Measurements from ENCODE around the gene RGS9. TPM values are rescaled to one million over a fixed set of nuclear protein-coding genes. Genes with fewer than 3 reads are reported as not detected.

Gene RGS9
- polyA plus RNA-seq, 1 donor: 2.2 TPM

DNA sequence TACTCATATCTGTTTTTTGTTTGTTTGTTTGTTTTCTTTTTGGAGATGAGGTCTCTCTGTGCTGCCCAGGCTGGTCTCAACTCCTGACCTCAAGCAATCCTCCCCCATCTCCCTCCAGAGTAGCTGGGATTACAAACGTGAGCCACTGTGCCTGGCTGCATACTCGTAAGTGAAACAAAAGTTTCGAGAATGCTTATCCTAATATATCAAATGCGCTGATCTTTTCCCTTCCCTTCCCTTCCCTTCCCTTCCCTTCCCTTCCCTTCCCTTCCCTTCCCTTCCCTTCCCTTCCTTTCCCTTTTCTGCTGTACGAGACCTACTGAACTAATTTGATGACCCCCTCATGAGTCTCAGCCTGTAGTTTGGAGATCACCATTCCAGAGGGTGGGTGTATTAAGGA lies 122.1 kb downstream of the RGS9 start:
- no peak for DNase-seq (ENCODE audit: low read depth)

- DNase-seq (ENCODE audit: low read depth): no peak
These were observed 122.7 kb downstream of the RGS9 start for GRCh38 chr17:65259696-65260485.

DNA sequence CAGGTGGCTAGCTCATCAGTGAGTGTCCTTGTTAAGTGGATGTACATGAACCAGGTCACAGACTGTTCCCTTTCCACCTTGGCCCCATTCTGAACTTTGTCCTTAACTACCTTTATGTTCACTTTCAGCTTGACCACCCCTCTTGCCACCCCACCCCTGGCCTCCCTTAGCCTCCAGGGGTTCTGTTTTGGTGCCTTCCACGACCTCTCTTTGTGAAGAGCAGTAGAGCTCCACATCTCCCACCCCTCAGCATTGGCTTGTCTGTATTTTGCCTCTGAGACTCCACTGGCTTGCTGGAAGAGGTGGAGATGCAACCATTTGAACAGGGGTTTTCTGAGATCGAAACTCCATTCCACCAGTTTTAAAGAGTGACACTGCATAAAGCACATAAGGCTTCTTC lies 123.5 kb downstream of the RGS9 start:
- DNase-seq (ENCODE audit: low read depth): no peak

DNA sequence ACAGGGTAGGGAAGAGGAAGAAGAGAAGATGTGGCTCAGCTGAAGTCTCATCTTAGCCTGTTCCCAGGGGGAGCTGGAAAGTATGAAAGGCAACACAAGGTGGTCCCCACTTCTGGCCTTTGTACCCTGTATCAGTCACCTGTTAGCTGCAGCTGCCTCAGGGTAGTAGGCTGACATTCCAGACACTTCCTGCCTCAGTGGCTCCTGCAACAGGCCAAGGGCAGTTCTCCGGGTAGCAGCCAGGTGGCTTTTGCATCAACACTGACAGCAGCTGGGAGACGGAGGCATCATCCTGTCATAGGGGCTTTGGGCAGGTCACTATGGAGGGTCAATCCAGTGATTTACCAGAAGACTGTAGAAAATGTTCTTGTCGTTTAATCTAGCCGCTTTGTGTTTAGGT lies 124.0 kb downstream of the RGS9 start:
- DNase-seq (ENCODE audit: low read depth): no peak

- DNase-seq (ENCODE audit: low read depth): no peak
These were observed 124.8 kb downstream of the RGS9 start for GRCh38 chr17:65261682-65262636.

DNA sequence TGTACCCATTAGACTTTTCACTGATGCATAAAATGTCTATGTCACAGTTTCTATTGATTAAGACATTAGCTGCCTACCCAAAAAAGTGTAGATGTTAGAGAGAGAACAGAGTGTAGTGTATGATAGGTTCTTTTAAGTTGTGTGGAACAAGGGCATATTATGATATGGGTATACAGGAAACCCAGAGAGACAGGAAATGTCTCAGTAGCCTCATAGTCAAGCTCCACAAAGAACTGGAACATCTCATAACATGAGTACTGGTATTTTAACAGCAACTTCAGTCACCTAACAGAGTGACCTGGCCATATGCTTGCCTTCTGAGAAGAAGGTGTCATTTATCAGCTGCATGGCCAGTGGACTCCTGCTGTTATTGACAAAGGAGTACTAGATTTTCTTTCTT lies 128.1 kb downstream of the RGS9 start:
- DNase-seq (ENCODE audit: low read depth): no peak

- DNase-seq (ENCODE audit: low read depth): no peak
These were observed 131.7 kb downstream of the RGS9 start for GRCh38 chr17:65268832-65269231.

DNA sequence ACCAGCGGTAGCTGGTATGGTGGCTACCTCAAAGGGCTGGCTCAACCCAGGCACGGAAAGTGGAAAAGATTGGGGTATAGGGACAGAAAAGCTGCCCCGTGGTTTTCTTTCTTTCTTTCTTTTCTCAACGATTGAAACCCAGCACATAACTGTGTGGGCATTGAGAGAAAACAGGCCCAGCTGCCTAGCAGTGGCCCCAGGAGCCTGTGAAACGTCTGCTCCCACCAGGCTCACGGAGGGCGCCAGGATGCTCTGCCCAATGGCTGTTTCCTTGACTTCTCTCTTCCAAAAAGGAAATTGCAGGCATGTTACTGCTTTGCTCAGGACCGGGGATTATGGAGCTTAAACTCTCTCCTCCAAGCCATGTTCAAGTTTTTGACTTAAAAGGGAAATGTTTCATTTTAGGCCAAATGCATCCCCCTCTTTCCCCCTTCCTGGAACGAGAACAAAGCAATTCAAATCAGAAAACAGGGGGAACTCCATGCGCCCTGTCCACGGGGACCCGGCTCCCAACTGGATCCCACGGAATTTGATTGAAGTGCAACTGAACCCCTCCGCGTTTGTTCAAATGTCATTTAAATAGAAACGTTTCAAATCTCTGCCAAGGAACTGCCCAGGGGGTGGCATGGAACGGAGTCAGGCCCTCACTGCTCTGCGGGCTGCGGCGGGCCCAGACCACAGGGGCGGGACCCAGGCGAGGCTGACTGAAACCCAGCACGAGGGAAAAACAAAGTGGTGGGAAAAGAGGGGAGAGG lies 133.5 kb downstream of the RGS9 start:
- DNase-seq (ENCODE audit: low read depth): no peak

- DNase-seq (ENCODE audit: low read depth): peak; percentile 19
These were observed 134.1 kb downstream of the RGS9 start for GRCh38 chr17:65271296-65271695.

Other genes with a start within 250 kb of the RGS9 start
- 11.6 TPM for gene LRRC37A3, start 217.9 kb upstream of the RGS9 start, polyA plus RNA-seq (ENCODE audit: insufficient read length)
- 32.7 TPM for gene GNA13, start 80.6 kb upstream of the RGS9 start, polyA plus RNA-seq (ENCODE audit: insufficient read length)